ENCODE results near the gene SRGAP1.

DNA sequence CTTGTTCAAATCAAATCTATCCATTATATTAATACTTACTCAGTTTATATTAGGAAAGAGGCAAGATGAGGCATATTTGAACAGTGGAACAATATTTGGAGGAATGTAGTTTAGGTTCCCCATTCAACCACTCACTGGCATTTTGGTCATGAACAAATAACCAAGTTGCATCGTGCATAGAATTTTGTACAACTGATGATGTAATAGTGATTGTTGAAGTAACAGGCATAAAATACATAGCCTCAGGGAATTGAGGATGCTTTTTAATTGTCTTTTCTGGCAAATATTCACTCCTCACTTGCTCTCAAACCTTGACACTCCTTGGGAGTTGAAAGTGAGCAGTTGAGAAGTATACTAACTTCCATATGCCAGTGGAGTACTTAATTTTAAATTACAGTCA is 175.2 kb downstream of the SRGAP1 start:
- TF ChIP-seq ZNF792 (tag by site-specific recombination; IDR thresholded peaks at IDR 0.05): no peak
- TF ChIP-seq YY1 (tag by site-specific recombination; IDR thresholded peaks at IDR 0.05): no peak
- no peak for TF ChIP-seq ZNF514 (tag by site-specific recombination; IDR thresholded peaks at IDR 0.05)
- no peak for TF ChIP-seq ZNF548 (tag by site-specific recombination; IDR thresholded peaks at IDR 0.05)
- no peak for TF ChIP-seq ZNF132 (tag by site-specific recombination; IDR thresholded peaks at IDR 0.05; ENCODE audit: borderline replicate concordance)
- no peak for TF ChIP-seq ZNF350 (tag by site-specific recombination; IDR thresholded peaks at IDR 0.05)
- TF ChIP-seq ZNF24 (tag by site-specific recombination; IDR thresholded peaks at IDR 0.05): no peak
- no peak for TF ChIP-seq ZNF776 (tag by site-specific recombination; IDR thresholded peaks at IDR 0.05; ENCODE audit: borderline replicate concordance)
- TF ChIP-seq, protein P1, sequence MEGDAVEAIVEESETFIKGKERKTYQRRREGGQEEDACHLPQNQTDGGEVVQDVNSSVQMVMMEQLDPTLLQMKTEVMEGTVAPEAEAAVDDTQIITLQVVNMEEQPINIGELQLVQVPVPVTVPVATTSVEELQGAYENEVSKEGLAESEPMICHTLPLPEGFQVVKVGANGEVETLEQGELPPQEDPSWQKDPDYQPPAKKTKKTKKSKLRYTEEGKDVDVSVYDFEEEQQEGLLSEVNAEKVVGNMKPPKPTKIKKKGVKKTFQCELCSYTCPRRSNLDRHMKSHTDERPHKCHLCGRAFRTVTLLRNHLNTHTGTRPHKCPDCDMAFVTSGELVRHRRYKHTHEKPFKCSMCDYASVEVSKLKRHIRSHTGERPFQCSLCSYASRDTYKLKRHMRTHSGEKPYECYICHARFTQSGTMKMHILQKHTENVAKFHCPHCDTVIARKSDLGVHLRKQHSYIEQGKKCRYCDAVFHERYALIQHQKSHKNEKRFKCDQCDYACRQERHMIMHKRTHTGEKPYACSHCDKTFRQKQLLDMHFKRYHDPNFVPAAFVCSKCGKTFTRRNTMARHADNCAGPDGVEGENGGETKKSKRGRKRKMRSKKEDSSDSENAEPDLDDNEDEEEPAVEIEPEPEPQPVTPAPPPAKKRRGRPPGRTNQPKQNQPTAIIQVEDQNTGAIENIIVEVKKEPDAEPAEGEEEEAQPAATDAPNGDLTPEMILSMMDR (tag by site-specific recombination; IDR thresholded peaks at IDR 0.05): no peak
- TF ChIP-seq ZBTB8A (tag by site-specific recombination; IDR thresholded peaks at IDR 0.05): no peak
- TF ChIP-seq ZNF530 (tag by site-specific recombination; IDR thresholded peaks at IDR 0.05; ENCODE audit: low read depth): no peak
